Cortex of kidney (tissue), 1 donor: ENCODE measurements around the gene MED26.

ENCODE experiments used
- DNase-seq: peaks from one replicate; lab custom pipeline; 2025; lab: John Stamatoyannopoulos, UW

The MED26 gene

DNA sequence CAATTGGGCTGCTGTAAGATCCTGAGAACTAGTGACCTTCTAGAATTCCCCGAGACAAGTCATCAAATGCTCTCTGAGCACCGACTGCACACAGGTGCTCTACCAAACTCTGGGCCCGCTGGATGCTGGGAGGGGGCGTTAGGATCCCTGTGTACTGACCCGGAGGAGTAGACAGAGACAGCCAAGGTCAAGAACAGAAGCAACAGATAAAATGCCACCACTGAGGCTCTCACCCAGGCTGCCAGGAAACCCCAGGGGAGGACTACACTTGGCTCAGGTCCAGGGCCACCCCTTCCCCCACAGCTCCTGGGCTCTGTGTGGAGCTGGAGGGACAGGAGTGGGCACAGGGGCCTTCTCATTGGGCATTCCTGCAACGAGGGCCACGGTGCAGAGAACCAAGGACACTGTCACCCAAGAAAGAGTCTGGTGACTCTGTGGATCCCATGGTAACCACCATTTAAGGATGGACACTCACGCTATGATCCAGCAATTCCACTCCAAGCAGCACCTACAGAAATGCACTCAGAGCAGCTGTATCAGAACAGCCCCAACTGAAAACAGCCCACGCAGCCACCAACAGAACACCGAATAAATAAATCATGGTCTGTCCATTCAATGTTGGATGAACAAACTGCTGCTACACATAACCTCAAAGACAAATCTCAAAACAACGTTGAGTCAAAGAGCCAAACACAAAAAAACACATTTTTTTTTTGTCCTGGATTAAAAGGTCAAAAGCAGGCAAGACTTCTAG is 39.0 kb downstream of the MED26 start:
- DNase-seq: no peak

DNA sequence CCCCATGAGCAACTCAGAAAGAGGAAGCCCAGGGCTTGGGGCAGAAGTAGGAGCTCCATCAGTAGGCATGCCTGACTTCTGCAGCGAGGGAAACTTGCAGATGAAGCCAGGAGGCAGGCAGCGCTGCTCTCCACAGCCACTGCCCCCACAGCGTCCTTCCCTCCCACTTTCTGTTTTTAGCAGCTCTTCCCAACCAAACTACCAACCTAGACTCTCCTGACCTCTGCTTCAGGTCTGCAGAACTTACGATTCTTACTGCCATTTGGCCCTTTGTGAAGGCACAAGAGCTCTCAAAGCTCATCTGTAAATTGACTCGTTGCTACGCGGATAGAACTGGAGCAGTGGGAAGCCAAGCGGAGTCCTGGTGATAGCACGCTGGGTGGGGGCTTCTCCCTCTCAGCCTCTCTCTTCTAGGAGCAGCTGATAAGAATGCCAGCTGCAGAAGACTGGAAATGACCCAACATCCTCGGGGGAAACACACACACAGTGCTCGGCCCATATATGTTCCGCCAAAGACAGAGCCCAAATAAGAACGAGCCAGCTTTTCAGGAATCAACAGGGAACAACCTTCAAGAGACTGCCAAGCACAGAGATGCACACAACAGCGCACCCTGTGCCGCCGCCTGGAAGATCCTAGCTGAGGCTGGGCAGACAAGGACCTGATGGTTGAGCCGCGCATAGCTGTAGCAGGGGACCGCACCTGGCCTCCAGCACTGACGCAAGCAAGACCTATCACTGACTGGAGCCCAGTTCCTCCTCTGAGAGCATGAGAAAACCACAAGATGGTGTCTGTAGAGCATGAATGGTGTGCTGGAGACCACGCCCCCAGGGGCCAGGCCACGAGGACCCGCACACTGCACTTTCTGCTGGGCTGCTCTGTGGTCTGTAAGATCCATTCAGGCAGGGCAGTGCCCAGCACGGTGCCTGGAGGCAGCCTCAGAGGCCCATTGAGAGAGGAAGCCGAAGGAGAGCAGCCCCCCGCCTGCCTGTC is 39.9 kb downstream of the MED26 start:
- no peak for DNase-seq

DNA sequence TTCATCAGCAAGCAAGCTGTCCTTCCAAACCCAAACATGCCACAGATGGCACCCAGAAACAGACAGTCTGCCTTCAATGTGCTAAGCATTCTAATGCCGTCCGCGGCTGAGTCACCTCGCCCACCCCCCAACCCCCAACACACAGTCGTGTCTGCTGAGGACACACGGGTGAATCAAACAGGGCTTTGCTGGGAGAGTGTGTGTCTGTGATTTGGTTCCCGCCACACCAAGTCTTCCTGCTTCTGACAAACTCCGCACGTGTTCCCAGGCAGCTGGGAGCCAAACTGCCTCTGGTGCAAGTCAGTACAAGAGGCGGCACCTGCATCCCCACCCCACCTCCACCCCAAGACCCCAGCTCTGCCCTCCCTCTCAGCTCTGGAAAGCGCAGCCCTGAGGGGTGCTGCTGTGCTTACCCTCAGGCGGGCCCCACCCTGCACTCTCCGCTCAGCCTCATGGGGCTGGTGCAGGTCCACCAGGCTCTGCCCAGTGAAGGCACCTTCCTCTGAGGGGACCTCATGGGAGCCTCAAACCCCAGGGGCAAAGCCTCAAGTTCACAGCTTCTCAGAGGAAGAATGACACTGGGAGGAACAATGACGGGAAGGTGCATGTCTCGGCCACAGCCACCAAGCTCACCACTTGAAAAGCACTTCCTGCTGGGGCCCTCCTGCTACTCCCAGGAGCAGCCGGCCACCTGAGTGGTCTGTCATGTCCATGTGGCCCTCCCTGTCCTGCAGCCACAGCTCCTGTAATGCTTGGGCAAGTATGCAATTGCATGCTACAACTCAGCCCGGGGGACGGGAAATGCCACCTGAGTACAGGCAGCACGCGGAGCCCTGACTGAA is 40.8 kb downstream of the MED26 start:
- DNase-seq: no peak

DNA sequence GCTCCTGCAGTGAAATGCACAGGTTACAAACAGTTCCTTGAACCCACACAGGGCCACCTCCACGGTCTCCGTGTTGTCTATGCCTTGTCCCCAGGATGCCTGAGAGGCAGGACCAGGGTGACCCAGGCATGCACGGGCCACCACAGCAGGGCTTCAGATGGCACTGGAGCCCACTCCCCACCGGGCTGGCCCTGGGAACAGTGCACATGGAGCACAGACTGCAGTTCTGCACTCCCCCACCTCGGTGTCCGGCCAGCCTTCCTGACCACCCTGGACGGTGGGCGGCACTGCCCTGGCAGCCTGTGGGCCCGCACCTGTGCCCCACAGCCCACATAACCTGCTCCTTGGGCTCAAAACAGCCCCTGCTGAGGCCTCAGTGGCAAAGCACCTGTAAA is 41.5 kb downstream of the MED26 start:
- no peak for DNase-seq

DNA sequence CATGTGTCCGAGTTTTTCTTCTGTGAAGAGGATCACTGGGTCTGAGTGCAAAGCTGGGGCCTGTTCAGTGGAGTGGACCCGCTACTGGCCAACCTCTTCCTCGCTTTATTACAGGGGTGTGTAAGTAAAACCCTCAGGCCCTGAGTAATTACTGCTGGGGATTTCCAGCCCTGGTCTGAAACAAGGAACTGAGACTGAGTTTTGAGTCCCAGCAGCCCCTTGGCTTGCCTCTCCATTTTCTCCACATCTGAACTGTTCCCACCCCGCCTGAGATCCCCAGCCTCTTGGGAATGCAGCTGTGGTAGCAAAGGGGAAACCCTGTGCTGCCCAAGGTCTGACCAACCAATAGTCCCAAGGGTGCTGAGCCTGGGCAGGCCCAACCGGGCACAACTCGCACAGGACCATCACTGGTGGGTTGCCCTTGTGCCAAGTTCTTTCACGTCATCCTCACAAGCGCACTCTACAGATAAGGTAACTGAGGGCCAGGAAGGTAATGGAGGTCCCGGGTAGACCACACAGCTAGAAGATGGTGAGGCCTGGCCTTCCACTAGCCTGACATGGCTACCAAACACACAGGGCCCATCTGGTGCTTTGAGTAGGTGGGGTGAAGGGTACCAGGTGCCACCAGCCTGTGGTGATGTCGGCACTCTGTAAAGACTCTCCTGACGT is 42.1 kb downstream of the MED26 start:
- no peak for DNase-seq

DNA sequence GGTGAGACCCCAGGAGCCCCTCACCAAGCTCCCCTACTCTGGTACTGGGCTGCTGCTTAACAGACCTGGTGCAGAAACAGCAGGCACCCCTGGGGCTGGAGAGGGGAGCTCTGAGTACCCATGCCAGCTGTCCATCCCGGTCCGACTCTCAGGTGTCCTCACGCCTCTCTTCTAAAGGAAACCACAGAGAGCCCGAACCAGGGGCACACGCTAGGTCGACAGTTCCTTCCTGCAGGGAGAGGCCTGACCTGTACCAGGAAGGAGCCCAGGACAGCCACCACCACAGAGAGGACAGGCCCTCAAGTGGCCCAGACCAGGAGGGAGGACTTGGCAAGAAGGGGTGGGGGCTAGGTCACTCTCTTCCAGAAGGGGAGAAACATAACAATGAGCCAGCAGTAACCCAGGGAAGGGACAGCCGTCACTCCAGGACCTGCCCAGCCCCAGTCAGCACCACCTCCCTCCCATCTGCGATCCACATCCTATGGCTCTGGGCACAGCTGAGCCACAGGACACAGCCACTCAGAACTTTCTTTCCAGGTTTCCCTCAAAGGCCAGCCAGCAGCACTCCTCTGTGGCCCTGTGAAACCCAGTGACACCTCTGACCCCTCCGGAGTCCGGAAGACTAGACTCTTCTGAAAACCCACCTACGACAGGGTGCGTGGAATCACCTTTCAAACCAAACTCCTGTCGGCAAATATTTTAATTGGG is 42.8 kb downstream of the MED26 start:
- DNase-seq: no peak

DNA sequence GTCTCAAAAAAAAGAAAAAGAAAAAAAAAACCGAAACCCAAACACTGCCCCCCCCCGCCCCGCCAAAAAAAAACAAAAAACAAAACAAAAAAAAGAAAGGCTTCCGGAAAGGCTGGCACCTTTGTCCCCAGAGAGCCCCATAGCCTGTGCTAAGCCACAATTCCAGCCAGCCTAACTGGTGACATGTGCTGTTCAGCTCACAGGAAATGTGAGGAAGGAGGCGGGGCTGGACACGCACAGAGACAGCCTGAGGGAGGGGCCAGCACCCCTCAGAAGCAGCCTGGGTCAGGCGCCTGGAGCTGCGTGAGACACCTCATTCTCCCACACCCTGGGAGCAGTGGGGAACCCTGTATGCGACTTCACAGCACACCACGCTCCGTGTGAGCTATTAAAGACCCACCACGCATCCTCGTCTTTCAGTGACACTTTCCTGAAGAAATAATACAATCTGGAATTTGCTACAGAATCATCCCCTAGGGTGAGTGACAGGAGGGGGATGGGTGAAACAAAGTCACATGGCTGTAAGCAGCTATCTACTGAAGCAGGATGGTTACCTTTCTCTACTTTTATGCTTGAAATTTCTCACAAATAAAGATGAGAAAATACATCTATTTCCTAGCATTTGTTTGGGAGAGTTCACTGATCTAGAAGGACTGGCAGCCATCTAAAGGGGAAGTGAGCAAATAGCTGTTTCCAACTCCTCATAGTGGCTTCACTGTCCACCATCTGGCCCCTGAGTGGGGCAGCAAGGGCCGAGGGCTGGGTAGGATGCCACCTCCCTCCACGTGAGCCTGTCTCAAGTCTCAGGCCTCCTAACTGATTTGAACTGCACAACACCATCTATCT is 43.5 kb downstream of the MED26 start:
- no peak for DNase-seq

DNA sequence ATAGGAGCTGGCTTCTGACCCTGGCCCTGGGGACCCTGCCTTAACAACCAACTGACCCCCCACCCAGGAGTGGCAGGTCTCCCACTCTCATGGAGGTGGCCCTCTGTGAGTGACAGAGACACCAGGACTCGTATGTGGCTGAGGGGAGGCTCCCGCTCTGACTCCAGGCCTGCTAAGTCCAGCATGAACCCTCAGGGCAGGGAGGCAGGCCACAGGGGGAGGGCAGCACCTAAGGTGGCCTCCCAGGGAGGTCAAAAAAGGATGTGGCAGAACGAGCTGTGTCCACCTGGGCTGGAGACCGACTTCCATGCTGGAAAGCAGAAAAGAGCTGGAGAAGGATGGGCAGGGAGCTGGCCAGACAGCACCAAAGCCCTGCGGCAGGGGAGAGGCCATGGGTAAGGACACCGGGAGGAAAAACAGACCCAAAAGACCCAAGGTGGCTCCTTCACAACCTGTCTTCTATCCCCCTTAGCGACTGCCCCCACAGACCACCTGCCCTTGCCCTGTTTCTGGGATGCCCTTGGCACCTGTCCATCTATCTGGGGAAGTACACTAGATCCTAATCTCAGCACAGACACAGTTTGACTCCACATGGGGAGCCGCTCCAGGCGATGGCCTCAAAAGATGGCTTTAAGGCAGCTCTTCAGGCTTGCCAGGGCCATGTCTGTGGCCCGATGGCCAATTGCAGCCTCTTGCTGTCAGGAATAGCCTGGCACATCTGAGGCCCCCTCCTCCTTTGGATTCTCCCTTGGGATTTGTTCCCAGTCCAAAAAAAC is 45.3 kb downstream of the MED26 start:
- no peak for DNase-seq

DNA sequence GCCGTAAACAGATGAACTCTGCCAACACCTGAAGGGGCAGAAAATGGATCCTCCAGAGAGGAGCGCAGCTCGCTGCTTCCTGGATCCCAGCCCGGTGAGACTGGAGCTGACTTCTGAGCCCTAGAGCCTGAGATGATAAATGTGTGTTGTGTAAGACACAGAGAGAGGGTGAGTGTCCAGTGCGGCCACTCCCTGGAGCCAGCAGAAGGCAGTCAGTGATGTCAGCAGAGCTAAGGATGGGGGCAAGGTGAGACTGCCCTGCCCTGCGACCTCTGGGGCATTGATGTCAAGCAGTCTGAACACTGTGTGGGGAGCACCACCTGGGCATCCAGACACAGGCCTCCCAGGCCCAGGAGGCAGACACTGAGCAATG is 46.0 kb downstream of the MED26 start:
- no peak for DNase-seq

DNA sequence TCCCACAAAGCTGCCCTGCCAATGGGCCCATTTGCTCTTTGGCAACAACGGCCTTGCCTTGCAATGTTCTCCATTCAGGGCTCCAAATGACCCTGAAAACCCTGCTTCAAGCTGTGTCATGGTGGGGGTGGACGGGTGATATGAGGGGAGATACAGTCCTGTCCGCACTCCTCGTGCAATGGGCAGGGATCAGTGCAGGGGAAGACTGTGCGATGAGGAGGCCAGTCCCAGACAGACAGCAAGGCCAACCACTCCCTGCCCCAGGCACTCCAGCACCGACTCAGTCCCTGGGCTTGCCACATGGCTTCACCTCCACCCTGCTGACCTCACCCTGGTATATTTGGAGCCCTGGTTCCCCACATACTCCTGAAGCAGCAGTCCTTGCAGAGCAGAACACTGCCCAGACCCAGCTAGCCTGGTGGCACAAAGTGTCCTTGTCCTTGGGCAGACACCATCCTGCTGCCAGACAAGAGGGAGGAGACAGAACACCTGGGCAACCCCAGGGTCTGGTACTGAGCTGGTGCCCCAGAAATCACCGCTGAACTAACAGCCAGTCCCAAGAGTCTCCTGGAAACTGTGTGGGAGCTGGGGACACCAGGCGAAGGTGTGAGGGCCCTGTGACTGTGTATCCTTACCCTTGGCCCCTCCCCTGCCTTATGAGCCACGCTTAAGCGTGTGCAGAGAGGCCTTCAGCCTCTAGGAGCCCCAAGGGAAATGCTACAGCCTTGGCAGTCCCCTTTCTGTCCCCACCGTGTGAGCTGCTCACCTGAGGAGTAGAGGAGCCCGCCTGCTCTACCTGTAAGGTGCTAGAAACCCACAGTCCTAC is 46.6 kb downstream of the MED26 start:
- DNase-seq: no peak

DNA sequence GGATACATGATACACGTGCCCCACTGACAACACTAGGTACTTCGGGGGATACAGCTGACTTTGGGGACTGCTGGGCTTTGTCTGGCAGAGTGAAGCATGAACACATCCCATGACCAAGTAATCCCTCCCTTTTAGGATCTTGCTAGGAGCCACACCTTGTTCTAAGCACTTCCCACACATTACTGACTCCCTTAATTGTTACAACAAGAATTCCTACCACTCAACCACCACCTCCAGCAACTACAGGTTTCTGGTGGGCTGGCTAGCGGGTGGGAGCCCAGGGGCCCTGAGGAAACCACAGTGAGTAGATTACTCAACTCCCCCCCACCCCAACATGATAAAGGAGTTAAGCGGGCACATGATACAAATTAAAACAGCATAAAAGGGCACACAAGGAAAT is 48.6 kb downstream of the MED26 start:
- DNase-seq: no peak

DNA sequence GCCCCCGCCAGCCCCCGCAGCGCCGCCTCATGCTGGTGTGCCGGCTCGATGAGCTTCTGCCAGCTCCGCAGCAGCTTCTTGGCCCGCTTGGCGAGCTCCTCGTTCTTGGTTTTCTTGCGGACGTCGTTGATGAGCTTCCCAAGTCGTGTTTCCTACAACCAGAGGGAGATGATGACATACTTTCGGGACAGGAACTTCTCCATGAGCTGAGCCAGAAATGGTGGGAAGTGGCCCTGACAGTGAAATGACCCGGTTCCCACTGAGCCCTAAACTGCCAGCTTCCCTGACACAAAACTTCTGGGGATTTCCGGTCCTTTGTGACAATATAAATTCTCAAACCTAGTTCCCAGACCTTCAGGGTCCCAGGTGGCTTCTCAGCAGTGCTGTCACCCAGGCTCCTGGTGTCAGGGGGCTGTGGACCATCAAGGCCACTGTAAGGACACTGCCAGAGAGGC is 50.4 kb downstream of the MED26 start:
- no peak for DNase-seq

DNA sequence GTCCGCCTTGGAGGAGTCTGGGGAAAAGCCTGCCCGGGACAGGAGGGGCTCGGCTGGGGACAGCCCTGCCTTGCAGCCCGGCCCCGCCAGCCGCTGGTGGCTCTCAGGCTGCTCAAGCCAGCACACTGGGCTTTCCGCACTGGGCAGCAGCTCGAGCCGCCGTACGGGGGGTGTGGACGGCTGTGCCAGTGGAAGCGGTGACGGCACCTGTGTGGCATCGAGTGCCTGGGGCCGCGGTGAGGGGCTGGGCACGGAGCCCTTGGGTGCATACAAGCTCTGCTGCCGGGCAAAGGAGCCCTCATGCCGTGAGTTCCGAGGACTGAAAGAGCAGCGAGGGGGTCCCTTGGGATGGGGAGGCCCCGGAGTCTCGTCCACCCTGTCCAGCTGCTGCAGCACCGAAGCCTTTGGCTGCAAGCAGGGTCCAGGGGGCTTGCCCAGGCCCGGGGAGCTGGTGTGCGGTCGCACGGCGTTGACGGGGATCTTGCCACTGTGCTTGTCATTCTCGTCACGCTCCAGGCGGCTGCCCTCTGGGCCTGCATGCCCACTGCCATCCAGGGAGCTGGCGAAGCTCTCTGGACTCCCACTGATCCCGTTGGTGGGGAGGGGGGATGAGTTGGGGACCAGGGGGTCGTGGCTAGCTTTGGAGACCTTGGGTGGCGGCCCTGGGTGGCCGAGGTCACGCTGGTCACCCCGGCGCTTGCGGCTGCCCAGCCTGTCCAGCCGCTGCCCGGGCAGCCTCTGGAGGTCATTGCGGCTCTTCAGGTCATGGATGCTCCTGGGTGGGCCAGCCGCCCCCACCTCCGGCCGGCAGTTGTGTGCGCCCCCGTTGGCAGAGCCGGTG is 51.1 kb downstream of the MED26 start:
- DNase-seq: no peak

DNA sequence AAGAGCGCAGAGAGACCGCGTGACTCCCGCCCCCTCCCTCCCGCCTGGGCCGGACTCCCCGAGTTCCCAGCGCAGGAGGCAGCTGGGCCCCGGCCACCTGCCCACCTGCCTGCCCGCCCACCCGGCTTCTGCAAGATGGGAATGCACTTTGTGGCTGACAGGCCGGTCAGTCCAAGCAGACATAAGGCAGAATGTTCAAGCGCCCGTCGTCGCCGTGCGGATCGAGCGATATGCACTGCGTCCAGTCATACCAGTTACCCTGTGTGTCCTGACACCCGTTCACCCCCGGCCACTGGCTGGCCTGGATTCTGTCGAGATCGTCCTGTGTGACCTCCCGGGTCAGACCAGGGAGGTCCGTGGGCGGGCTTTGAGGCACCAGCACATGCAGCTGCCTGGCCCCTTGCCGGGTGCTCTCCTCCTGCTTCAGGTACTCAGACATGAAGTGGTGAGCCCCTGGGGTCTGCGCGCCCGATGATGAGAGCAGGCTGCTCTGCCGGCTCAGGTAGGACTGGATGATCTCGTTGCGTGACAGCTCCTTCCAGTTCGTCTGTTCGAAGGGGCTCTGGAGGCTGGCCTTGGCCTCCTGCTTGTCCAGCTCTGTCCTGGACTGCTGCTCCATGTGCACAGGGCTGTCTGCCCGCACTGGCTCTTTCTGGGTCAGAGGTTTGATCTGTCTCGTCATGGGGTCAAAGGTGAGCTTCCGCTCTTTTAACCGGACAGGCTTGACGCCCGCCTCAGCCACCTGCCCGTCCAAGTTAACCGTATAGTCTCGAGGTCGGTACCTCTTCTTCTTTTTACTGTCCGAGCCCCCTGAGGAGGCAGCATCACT is 51.9 kb downstream of the MED26 start:
- DNase-seq: no peak

DNA sequence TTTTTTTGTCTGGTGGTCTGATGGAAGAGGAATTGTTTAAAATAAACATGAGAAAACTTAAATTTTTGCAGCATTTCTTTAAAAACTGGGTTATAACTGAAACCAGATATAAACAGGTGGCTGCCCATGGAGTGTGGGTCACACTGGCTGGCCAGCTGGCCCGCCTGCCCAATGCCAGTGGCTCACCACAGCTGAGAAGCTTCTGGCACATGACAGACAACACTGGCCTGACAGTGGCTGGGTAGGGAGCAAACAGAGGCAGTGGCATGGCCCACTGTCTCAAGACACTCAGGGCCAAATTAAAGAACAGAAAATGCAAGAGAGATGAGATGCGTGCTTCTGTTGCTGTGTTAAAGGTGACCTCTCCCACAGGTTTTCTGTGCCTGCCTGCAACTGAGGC is 52.7 kb downstream of the MED26 start:
- DNase-seq: no peak

DNA sequence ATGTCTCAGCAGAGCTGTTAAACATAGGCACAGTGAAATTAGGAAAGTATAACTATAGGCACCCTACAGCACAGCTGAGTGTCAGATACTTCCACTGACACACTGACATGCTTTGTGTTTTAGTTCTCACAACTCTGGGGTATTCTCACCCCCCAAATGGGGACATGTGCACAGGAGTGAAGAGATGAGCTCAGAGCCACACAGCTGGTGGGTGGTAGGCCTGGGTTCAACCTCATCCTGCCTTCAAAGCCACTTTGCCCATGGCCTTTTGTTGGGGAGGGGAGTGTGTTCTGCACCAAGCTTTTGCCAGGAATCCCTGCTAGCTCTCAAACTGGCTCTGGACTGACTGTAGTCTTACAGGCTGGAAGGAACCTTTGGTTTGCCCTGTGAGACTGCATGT is 54.1 kb downstream of the MED26 start:
- no peak for DNase-seq

DNA sequence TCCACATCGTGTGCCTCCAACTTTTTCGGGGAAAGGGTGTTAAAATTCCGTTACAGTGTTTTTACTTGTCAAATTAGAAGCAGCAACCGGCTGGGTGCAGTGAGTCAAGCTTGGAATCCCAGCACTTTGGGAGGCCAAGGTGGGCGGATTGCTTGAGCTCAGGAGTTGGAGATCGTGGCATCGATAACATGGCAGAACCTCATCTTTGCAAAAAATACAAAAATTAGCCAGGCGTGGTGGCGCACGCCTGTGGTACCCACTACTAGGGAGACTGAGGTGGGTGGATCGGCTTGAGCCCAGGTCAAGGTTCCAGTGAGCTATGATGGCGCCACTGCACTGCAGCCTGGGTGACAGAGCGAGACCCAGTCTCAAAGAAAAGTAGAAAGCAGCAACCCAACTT is 54.7 kb downstream of the MED26 start:
- no peak for DNase-seq
